Measurements from ENCODE around the gene SPON1.
A peak's percentile ranks its signal among the peaks of the same experiment; 100 is the strongest.

SPON1 gene

GRCh38 chr11:14202251-14203196 lies 240.0 kb downstream of the SPON1 start:
- no peak for DNase-seq

GRCh38 chr11:14203321-14203720 lies 240.8 kb downstream of the SPON1 start:
- DNase-seq = no peak

DNA sequence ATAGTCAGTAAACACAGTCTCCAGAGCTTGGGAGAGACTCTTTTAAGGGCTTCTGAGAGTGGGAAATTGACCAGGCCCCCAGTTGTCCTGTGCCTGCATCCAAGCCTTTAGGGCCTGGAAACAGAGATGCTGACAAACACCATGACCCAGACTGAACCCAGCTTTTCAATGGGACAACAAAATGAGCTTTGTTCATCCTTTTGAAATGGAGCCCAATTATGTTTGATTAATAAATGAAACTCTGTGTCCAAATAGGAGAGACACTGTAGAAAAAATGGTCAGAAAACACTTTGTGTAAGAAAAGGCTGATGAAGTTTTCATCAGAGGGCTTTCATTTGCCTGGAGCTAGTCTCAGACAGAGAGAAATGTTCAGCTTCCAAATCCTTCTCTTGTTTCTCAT lies 250.5 kb downstream of the SPON1 start:
- DNase-seq = no peak

GRCh38 chr11:14218728-14219127 lies 256.2 kb downstream of the SPON1 start:
- DNase-seq = no peak

DNA sequence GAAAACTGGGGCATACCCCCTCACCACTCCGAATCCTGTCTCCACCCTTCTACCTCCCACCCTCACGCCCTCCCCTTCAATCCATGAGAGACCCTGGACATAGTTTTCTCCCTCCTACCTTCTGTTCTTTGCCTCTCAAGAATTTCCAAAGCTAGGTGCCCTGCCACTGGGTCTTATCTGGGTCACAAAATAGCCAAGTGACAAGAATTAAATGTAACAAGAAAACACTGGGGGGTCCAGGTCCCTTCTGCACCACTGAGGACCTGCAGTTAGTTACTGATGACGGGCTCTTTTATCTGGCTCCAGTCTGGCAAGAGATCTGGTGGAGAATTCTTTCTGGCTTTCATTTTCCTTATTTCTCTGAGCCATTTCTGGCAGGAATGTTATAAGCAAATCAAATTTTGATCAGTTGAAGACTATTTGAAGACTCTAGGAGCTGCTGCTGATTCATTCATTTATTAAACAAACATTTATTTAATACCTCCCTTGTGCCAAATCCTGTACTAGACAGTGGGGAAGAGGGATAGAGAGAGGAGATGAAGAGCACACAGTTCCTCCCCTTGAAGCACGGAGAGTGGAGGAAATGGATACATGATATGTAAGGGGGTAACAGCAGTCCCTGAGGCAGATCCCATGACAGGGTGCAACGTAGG lies 261.2 kb downstream of the SPON1 start:
- no peak for DNase-seq

- DNase-seq = no peak
These were observed 261.9 kb downstream of the SPON1 start for GRCh38 chr11:14224395-14224794.

DNA sequence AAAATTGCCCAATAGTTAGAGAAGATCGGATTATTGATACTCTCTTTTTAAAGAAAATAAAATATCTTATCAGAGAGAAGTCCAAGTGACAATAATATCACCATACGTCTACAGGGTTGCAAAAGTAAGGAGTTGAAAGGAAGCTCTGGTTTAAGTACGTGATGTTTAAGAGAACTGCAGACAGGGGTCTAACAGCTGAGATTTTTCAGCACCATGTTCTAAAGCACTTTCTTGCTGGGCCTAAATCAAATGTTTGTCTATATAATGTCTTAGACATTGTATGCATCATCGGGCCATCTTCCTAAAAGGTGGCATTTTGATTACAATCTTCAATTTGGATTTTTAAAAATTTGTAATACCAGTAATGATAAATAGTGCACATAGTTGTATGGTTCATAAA lies 263.1 kb downstream of the SPON1 start:
- no peak for DNase-seq

DNA sequence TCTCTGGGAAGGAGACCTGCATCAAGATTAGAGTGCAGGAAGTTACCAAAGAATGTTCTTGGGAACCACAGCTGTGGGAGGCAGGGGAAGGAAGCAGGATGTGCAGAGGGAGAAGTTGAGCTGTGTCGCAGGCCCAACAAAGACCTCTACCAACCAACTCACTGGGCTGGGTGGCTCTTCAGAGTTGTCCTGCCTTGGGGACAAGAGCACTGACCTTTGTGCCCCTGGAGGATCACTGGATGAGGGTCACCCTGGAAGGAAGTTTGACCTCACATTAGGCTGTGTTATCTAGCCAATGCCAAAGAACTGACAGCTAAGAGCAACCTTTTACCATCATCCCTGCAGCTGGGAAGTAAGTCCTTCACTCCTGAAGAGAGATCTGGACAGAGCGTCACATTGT lies 265.8 kb downstream of the SPON1 start:
- no peak for DNase-seq

- no peak for DNase-seq
These were observed 266.9 kb downstream of the SPON1 start for GRCh38 chr11:14229472-14229871.

GRCh38 chr11:14230407-14230806 lies 267.9 kb downstream of the SPON1 start:
- DNase-seq = no peak

- DNase-seq = no peak
These were observed 270.1 kb downstream of the SPON1 start for GRCh38 chr11:14232652-14233051.

- DNase-seq = no peak
These were observed 271.9 kb downstream of the SPON1 start for GRCh38 chr11:14234446-14234845.

DNA sequence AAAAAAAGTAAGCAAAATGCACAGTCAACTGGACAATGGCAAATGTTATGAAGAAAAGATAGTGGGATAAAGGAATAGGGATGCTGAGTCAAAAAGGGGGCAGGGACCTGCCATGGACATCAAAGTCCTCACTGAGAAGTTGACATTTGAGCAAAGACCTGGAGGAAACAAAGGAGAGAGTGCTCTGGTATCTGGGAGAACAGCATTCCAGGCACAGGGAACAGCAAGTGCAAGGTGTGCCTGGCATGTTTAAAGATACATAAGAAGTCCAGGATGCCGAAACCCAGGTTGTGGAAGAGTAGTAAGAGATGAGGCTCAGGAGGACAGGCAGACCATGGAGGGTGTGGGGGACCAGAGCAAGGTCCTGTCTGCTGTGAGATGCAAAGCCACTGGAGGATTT lies 273.2 kb downstream of the SPON1 start:
- DNase-seq = no peak

GRCh38 chr11:14237444-14237961 lies 275.0 kb downstream of the SPON1 start:
- no peak for DNase-seq

GRCh38 chr11:14240221-14240620 lies 277.7 kb downstream of the SPON1 start:
- DNase-seq = no peak

DNA sequence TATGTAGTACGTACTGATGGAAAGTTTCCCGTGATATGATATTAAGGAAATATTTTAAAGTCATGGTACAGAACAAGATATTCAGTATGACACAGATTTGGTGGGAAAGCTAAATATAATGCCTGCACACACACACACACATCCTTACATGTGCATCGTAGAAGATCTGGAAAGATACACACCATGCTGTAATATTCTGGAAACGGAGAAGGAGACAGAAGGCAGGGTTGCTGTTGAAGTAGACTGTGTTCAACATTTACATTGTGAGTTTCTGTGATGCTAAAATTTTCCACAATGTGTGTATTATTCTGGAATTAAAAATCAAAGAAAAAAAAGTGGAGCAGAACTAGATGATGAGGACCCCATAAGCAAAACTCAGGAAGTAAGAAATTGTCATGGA lies 278.4 kb downstream of the SPON1 start:
- no peak for DNase-seq

DNA sequence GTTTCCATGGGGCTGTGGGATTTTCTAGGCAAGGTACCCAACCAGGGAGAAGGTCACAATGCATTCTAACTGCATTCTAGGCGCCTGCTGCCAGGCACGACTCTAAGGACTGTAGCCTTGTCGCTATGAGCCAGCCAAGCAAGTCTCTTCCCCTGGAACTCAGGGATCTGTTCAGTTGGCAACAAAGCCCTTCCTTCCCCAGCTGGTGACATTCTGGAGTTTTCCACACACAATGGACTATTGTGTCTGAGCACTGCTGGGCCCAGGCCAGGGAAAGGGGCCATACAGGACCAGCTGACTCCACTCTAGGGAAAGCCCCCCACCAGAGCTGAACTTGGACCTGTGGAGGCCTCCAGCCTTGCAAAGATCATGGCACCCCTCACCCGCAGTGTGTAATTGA lies 279.7 kb downstream of the SPON1 start:
- no peak for DNase-seq

DNA sequence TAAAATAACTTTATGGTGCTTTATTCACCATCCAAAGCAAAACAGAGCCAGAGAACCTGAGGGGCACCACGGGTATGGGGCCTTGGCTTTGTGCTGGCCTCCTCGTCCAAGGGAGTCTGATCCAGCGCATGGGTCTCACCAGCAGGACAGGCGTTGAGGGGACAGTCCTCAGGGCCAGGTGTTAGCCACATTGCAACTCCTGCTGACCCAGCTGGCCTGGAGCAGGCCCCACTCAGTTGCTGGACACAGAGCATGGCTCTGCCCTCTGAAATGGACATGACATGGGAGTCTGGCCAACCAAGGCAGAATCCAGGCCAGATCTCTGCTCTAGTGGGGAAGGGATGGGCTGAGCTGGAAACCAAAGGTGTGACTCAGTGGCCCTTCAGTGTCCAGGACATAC lies 280.2 kb downstream of the SPON1 start:
- no peak for DNase-seq

GRCh38 chr11:14244926-14245325 lies 282.4 kb downstream of the SPON1 start:
- DNase-seq = no peak

- DNase-seq = no peak
These were observed 282.9 kb downstream of the SPON1 start for GRCh38 chr11:14245444-14245843.

DNA sequence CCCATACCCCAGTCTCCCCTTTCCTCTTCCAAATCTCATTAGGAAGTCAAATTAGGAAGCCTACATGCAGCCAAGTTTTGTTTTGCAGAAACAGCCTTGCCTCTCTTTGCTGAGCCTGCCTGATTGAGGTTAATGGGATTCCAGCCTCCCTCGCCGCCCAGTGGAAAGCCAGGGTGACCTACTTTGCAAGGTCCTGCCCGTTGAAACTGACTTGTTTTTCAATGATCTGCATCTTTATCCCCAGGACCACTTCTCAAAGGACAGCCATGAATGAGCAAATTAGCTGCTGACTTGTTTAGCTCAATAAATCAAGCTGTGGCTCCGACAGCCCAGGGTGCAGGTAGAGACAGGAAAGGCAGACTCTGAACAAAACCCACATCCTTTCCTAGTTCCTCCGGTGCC lies 286.1 kb downstream of the SPON1 start:
- no peak for DNase-seq

GRCh38 chr11:14249121-14249963 lies 286.8 kb downstream of the SPON1 start:
- DNase-seq = peak; percentile 15

- no peak for DNase-seq
These were observed 289.2 kb downstream of the SPON1 start for GRCh38 chr11:14251754-14252153.
